HG03025 (cell line): Measurements from ENCODE around the gene CKAP5.

Experiments used
- ATAC-seq: cut with Tn5 transposase; IDR thresholded peaks from one replicate; pipeline ENCODE4 v1.9.1; 2021; ENCODE audit warnings: mild to moderate bottlenecking, moderate library complexity; ENCODE audit not compliant: unreplicated experiment, low FRiP score

CKAP5 gene

GRCh38 chr11:46778416-46778815 is 67.7 kb downstream of the CKAP5 start:
- no peak for ATAC-seq

- ATAC-seq: no peak
These were observed 69.2 kb downstream of the CKAP5 start for GRCh38 chr11:46776878-46777277.

- no peak for ATAC-seq
These were observed 76.4 kb downstream of the CKAP5 start for GRCh38 chr11:46769636-46770221.

GRCh38 chr11:46766656-46767055 is 79.4 kb downstream of the CKAP5 start:
- ATAC-seq: no peak

- ATAC-seq: no peak
These were observed 83.8 kb downstream of the CKAP5 start for GRCh38 chr11:46762248-46762647.

- ATAC-seq: no peak
These were observed 84.3 kb downstream of the CKAP5 start for GRCh38 chr11:46761807-46762206.

GRCh38 chr11:46760429-46761128 is 85.5 kb downstream of the CKAP5 start:
- ATAC-seq: no peak

- no peak for ATAC-seq
These were observed 86.9 kb downstream of the CKAP5 start for GRCh38 chr11:46759196-46759595.

- no peak for ATAC-seq
These were observed 90.1 kb downstream of the CKAP5 start for GRCh38 chr11:46755962-46756361.

- no peak for ATAC-seq
These were observed 98.9 kb downstream of the CKAP5 start for GRCh38 chr11:46747150-46747549.

- no peak for ATAC-seq
These were observed 100.1 kb downstream of the CKAP5 start for GRCh38 chr11:46745995-46746394.

GRCh38 chr11:46745328-46745727 is 100.8 kb downstream of the CKAP5 start:
- no peak for ATAC-seq

GRCh38 chr11:46743693-46744339 is 102.3 kb downstream of the CKAP5 start:
- no peak for ATAC-seq

- no peak for ATAC-seq
These were observed 103.0 kb downstream of the CKAP5 start for GRCh38 chr11:46743043-46743442.

GRCh38 chr11:46741600-46742484 is 104.2 kb downstream of the CKAP5 start:
- ATAC-seq: no peak

GRCh38 chr11:46738887-46739286 is 107.2 kb downstream of the CKAP5 start:
- no peak for ATAC-seq

- no peak for ATAC-seq
These were observed 108.4 kb downstream of the CKAP5 start for GRCh38 chr11:46737699-46738098.

GRCh38 chr11:46736615-46737014 is 109.5 kb downstream of the CKAP5 start:
- no peak for ATAC-seq

- no peak for ATAC-seq
These were observed 109.9 kb downstream of the CKAP5 start for GRCh38 chr11:46736146-46736545.

GRCh38 chr11:46733234-46733633 is 112.8 kb downstream of the CKAP5 start:
- ATAC-seq: no peak

- no peak for ATAC-seq
These were observed 114.5 kb downstream of the CKAP5 start for GRCh38 chr11:46731545-46731944.
